GM23248 (cell line): Measurements from ENCODE around the gene KCNQ2.

Experiments
- EZH2 ChIP-seq: fragments of 200-600 bp; sonication (generic); IDR thresholded peaks from 2 replicates; pipeline ENCODE4 v1.6.1; 2018; ENCODE audit warnings: antibody characterized with exemption, mild to moderate bottlenecking; ENCODE audit not compliant: insufficient read depth, poor library complexity, severe bottlenecking
- EZH2phosphoT487 ChIP-seq: fragments of 200-600 bp; sonication (generic); IDR thresholded peaks from 2 replicates; pipeline ENCODE4 v1.6.1; 2018; ENCODE audit warnings: antibody characterized with exemption, moderate library complexity, mild to moderate bottlenecking, low read depth; ENCODE audit not compliant: insufficient read depth

DNA sequence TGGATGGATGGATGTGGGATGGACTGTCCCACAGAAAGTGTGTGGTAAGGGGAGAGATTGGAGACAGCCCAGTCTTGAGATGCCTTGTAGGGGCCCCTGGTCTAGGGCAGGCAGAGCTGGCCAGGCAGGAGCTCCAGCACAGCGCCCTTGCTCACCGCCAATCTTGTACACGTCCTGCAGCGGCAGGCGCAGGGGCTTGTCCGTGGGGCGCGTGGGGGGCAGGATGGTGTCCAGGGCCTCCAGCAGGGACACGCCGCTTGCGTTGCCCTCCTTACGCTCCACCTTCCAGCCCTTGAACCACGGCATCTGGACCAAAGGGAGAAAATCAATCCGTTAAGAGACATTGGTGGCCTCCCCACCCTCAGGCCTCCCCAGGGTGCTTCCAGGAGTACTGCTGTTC is 20.5 kb upstream of the KCNQ2 start:
- TF ChIP-seq EZH2 (no peak), EZH2phosphoT487 (no peak)
